IMR-90 (cell line): ENCODE data around the gene SELENOM. TPM values are rescaled to one million over a fixed set of nuclear protein-coding genes. Genes with fewer than 3 reads are reported as not detected.

ENCODE experiments used
- ATAC-seq: fragments of 200-7000 bp; cut with Tn5 transposase; 2 replicates; pipeline ENCODE4 v1.9.1; 2020; ENCODE audit warnings: low read depth, mild to moderate bottlenecking, moderate library complexity
- BruUV-seq: library from RNA; stranded (reverse); fragments of 400-500 nt; replicated peaks from 2 replicates; lab custom pipeline; 2021; lab: Mats Ljungman, UMichigan
- CTCF ChIA-PET: fragments of 300-600 bp; formaldehyde crosslinking; extraction: SDS; loops from one replicate; lab custom pipeline; 2021; ENCODE audit warnings: antibody characterized with exemption; lab: Yijun Ruan, JAX
- POLR2A ChIA-PET: fragments of 300-600 bp; sonication (Branson Sonifier 250); formaldehyde crosslinking; loops from one replicate; lab custom pipeline; 2022; ENCODE audit warnings: antibody characterized with exemption; ENCODE audit not compliant: unreplicated experiment; lab: Charles Lee
- DNase-seq: peaks from one replicate; pipeline ENCODE4 v3.0.0; 2013
- H2AFZ ChIP-seq: replicated peaks from 2 replicates; pipeline ENCODE3; 2013; ENCODE audit warnings: low read length, mild to moderate bottlenecking; ENCODE audit not compliant: poor library complexity
- H2AK5ac ChIP-seq: 2 replicates; pipeline ENCODE4 v1.6.1; 2013; ENCODE audit warnings: low read depth, low read length, inconsistent platforms
- H2AK9ac ChIP-seq: replicated peaks from 2 replicates; pipeline ENCODE3; 2013; ENCODE audit warnings: mild to moderate bottlenecking, low read depth, low read length, moderate library complexity; ENCODE audit not compliant: poor library complexity
- H2BK120ac ChIP-seq: 2 replicates; pipeline ENCODE4 v1.6.1; 2013; ENCODE audit warnings: low read depth, low read length, inconsistent platforms
- H2BK15ac ChIP-seq: 3 replicates; pipeline ENCODE4 v1.6.1; 2013; ENCODE audit warnings: low read depth, low read length, inconsistent platforms
- H2BK20ac ChIP-seq: 2 replicates; pipeline ENCODE4 v1.6.1; 2013; ENCODE audit warnings: low read depth, mild to moderate bottlenecking, inconsistent platforms, low read length, moderate library complexity
- H2BK5ac ChIP-seq: 2 replicates; pipeline ENCODE4 v1.6.1; 2013; ENCODE audit warnings: mild to moderate bottlenecking, low read depth, low read length, inconsistent platforms; ENCODE audit not compliant: poor library complexity, severe bottlenecking
- H3K14ac ChIP-seq: replicated peaks from 2 replicates; pipeline ENCODE4 v1.6.1; 2013; ENCODE audit warnings: low read depth, low read length, inconsistent platforms
- H3K18ac ChIP-seq: 2 replicates; pipeline ENCODE4 v1.6.1; 2013; ENCODE audit warnings: low read depth, low read length, control low read depth
- H3K23ac ChIP-seq: 2 replicates; pipeline ENCODE4 v1.6.1; 2013; ENCODE audit warnings: low read depth, low read length, inconsistent platforms
- H3K27ac ChIP-seq: 2 replicates; pipeline ENCODE4 v1.5.1; 2013; ENCODE audit warnings: mild to moderate bottlenecking, control low read depth, low read length; ENCODE audit not compliant: insufficient read depth
- H3K27me3 ChIP-seq: 2 replicates; pipeline ENCODE4 v1.6.1; 2013; ENCODE audit warnings: low read length; ENCODE audit not compliant: control insufficient read depth, insufficient read depth
- H3K36me3 ChIP-seq: 2 replicates; pipeline ENCODE4 v1.6.1; 2013; ENCODE audit warnings: low read length, mixed read lengths; ENCODE audit not compliant: control insufficient read depth, insufficient read depth
- H3K4ac ChIP-seq: 2 replicates; pipeline ENCODE4 v1.6.1; 2013; ENCODE audit warnings: low read depth, low read length, inconsistent platforms
- H3K4me1 ChIP-seq: 2 replicates; pipeline ENCODE4 v1.6.1; 2013; ENCODE audit warnings: low read length, mixed read lengths; ENCODE audit not compliant: control insufficient read depth, insufficient read depth
- H3K4me2 ChIP-seq: 2 replicates; pipeline ENCODE4 v1.6.1; 2013; ENCODE audit warnings: low read depth, mild to moderate bottlenecking, control low read depth, low read length, moderate library complexity
- H3K4me3 ChIP-seq: 2 replicates; pipeline ENCODE4 v1.5.1; 2013; ENCODE audit warnings: low read depth, mild to moderate bottlenecking, control low read depth, low read length, moderate library complexity; ENCODE audit not compliant: insufficient read depth
- H3K56ac ChIP-seq: 2 replicates; pipeline ENCODE4 v1.6.1; 2013; ENCODE audit warnings: low read length, inconsistent platforms; ENCODE audit not compliant: insufficient read depth; ENCODE audit errors: extremely low read depth
- H3K79me1 ChIP-seq, 2 experiments: 2 replicates each; pipeline ENCODE4 v1.6.1; 2013; ENCODE audit warnings: low read length in 2 of 2, inconsistent platforms in 1 of 2, low read depth in 1 of 2
- H3K9ac ChIP-seq: 2 replicates; pipeline ENCODE4 v1.6.1; 2013; ENCODE audit warnings: low read depth, low read length, control low read depth
- H3K9me1 ChIP-seq: 2 replicates; pipeline ENCODE4 v1.6.1; 2013; ENCODE audit warnings: low read length, inconsistent platforms; ENCODE audit not compliant: insufficient read depth
- H3K9me3 ChIP-seq: 2 replicates; pipeline ENCODE4 v1.6.1; 2013; ENCODE audit warnings: low read length; ENCODE audit not compliant: control insufficient read depth, insufficient read depth
- H4K20me1 ChIP-seq: 2 replicates; pipeline ENCODE4 v1.6.1; 2013; ENCODE audit warnings: low read length, inconsistent platforms; ENCODE audit not compliant: insufficient read depth
- H4K5ac ChIP-seq: 2 replicates; pipeline ENCODE4 v1.6.1; 2013; ENCODE audit warnings: mild to moderate bottlenecking, low read depth, low read length, control low read depth
- H4K8ac ChIP-seq, 2 experiments: 2 replicates each; pipeline ENCODE4 v1.6.1; 2013; ENCODE audit warnings: low read depth in 2 of 2, low read length in 2 of 2, control low read depth in 1 of 2, inconsistent platforms in 1 of 2
- H4K91ac ChIP-seq: 2 replicates; pipeline ENCODE4 v1.6.1; 2013; ENCODE audit warnings: low read depth, low read length, inconsistent platforms; ENCODE audit not compliant: insufficient read depth
- BHLHE40 ChIP-seq: fragments of 150-350 bp; IDR thresholded peaks from 2 replicates; pipeline ENCODE4 v1.6.1; 2016; ENCODE audit warnings: mild to moderate bottlenecking, low read depth, low read length
- CHD1 ChIP-seq: IDR thresholded peaks from 2 replicates; pipeline ENCODE4 v1.6.1; 2012; ENCODE audit warnings: low read depth, low read length, improper control_type of control experiment
- ELK1 ChIP-seq: fragments of 150-350 bp; IDR thresholded peaks from 2 replicates; pipeline ENCODE4 v1.6.1; 2016; ENCODE audit warnings: low read depth, mild to moderate bottlenecking, low read length, moderate library complexity, borderline replicate concordance
- FOS ChIP-seq: fragments of 150-350 bp; IDR thresholded peaks from 2 replicates; pipeline ENCODE4 v1.6.1; 2016; ENCODE audit warnings: low read depth, low read length
- MXI1 ChIP-seq: IDR thresholded peaks from 2 replicates; pipeline ENCODE4 v1.6.1; 2012; ENCODE audit warnings: low read depth, mild to moderate bottlenecking, low read length, moderate library complexity, borderline replicate concordance
- NFE2L2 ChIP-seq: fragments of 150-350 bp; IDR thresholded peaks from 2 replicates; pipeline ENCODE4 v1.6.1; 2016; ENCODE audit warnings: low read depth, mild to moderate bottlenecking, low read length
- POLR2A ChIP-seq: IDR thresholded peaks from 2 replicates; pipeline ENCODE4 v1.6.1; 2012; ENCODE audit warnings: mild to moderate bottlenecking, low read depth, low read length
- RAD21 ChIP-seq: IDR thresholded peaks from 2 replicates; pipeline ENCODE4 v1.6.1; 2012; ENCODE audit warnings: low read length, improper control_type of control experiment
- SMC3 ChIP-seq: fragments of 150-350 bp; IDR thresholded peaks from 2 replicates; pipeline ENCODE4 v1.6.1; 2016; ENCODE audit warnings: low read depth, mild to moderate bottlenecking, antibody characterized with exemption, low read length, moderate library complexity
- WGBS, 2 experiments: methylation state at CpG; one replicate each; pipeline versions ENCODE4 v1.1.5 to v1.1.7; 2013; ENCODE audit warnings: missing lambda C conversion rate in 2 of 2; ENCODE audit not compliant: insufficient read length in 1 of 2; ENCODE audit errors: extremely low coverage in 2 of 2; 5-methylcytosine and 5-hydroxymethylcytosine counted together
- dilution Hi-C: fragments of 300-500 bp; cut with HindIII; formaldehyde crosslinking; loops from one replicate; pipeline ENCODE4 v1.14.3; 2018; ENCODE audit warnings: low sequenced_read_pairs; ENCODE audit not compliant: unreplicated experiment
- in situ Hi-C: fragments of 300-500 bp; cut with MboI; formaldehyde crosslinking; loops from 3 replicates; pipeline ENCODE4 v1.14.3; 2019; ENCODE audit warnings: low sequenced_read_pairs, inconsistent platforms, mixed read lengths
- intact Hi-C: fragments of 100-400 bp; cut with micrococcal nuclease; formaldehyde crosslinking; loops from 2 replicates; pipeline ENCODE4 v1.10.0; 2022
- polyA plus RNA-seq, 3 experiments: library from polyadenylated mRNA; depleted of rRNA; stranded (reverse); fragments of >200 nt; gene quantifications; 2 replicates each; pipeline ENCODE4 v1.2.3, GENCODE V29; 2012; ENCODE audit warnings: low replicate concordance in 1 of 3
- total RNA-seq: library from RNA; depleted of rRNA; stranded (reverse); fragments of >200 nt; gene quantifications from 2 replicates; pipeline ENCODE4 v1.2.3, GENCODE V29; 2012

Gene SELENOM
- total and polyA plus RNA-seq, 2 of the 4 experiments (the other 2 are of a cell fraction): 46.2 to 270 TPM

GRCh38 chr22:31143537-31143936, 36.2 kb upstream of the SELENOM start:
- Histone ChIP-seq H2BK15ac (no peak overlapping the region), H3K27me3 (peaks cover 24% of the 10 kb centered on the region), H4K91ac (no peak overlapping the region), H2BK20ac (peak overlapping the region; percentile 54; the same call in 1 of the 2 replicates), H3K9me1 (0 out of 2 replicates have a peak, but pooled peaks cover 5% of the 10 kb centered on the region), H3K4me2 (no peak overlapping the region), H3K14ac (no peak overlapping the region), H3K4me3 (no peak overlapping the region), H3K79me1 (no peaks in the 10 kb centered on the region), H3K4ac (0 out of 2 replicates have a peak overlapping the region, but pooled peaks have one; percentile 4), H4K20me1 (no peaks in the 10 kb centered on the region), H3K9me3 (peaks cover 4% of the 10 kb centered on the region; the same call in 1 of the 2 replicates), H2AK5ac (no peak overlapping the region), H2AFZ (no peak overlapping the region), H4K5ac (no peak overlapping the region), H3K23ac (no peak overlapping the region), H2BK5ac (no peak overlapping the region), H2AK9ac (no peak overlapping the region), H3K18ac (no peak overlapping the region), H3K56ac (no peak overlapping the region), H3K27ac (no peak overlapping the region), H4K8ac (no peak overlapping the region), H3K4me1 (peaks cover 2% of the 10 kb centered on the region), H2BK120ac (no peak overlapping the region), H3K36me3 (no peaks in the 10 kb centered on the region), H3K9ac (no peak overlapping the region)
- DNase-seq (no peak), ATAC-seq (no peak)
- no peak for TF ChIP-seq NFE2L2
- no peak for TF ChIP-seq POLR2A
- no peak for TF ChIP-seq SMC3
- TF ChIP-seq BHLHE40: no peak
- no peak for TF ChIP-seq FOS
- no peak for TF ChIP-seq RAD21
- TF ChIP-seq MXI1: no peak
- TF ChIP-seq ELK1: no peak
- TF ChIP-seq CHD1: no peak
- intact Hi-C loops (no loop called here), in situ Hi-C loops (no loop called here), dilution Hi-C loops (no loop called here)
- BruUV-seq: no TSS peak
- ChIA-PET POLR2A (interaction anchor here (0.6 kb wide), 1 partner anchor 192 kb away, joined by 3 read pairs; no protein-coding TSS in a partner anchor), CTCF (interaction anchor here (0.6 to 1.5 kb wide), 3 partner anchors 10 to 224 kb away, joined by 3 to 9 read pairs (median 9); partner anchors contain the start of gene SELENOM)
- 54% methylated on average over 3 of the region's 3 CpGs; no CpG with 5 or more reads in 1 of the 2 experiments for WGBS, 2 experiments
